ENCODE measurements around the gene LMF1. TPM values are rescaled to one million over a fixed set of nuclear protein-coding genes. Genes with fewer than 3 reads are reported as not detected.
"Not testable (repeated sequence)": the region's sequence is repeated elsewhere in the genome, so short reads cannot be mapped to it uniquely, and the experiment has no call there.

The LMF1 gene
- total RNA-seq, 2 experiments from 2014 or later: 9.5 to 12.2 TPM

GRCh38 chr16:894136-894535, 76.6 kb downstream of the LMF1 start:
- H3K4me1 Mint-ChIP-seq: no peaks in the 10 kb centered on the region
- peaks cover 3% of the 10 kb centered on the region for H3K36me3 Mint-ChIP-seq (ENCODE audit: low read depth)
- ChIA-PET POLR2A (no interaction called here), CTCF (no interaction called here)
- no peak overlapping the region for H3K27ac Mint-ChIP-seq
- no peak for DNase-seq
- H3K4me3 Mint-ChIP-seq: no peak overlapping the region
- intact Hi-C loops (cut with DNase I, micrococcal nuclease): no loop called here
- H3K9me3 Mint-ChIP-seq (ENCODE audit: low read depth): no peaks in the 10 kb centered on the region
- no peaks in the 10 kb centered on the region for H3K27me3 Mint-ChIP-seq
- no peak for ATAC-seq

- ChIA-PET POLR2A (no interaction called here), CTCF (no interaction called here)
- ATAC-seq (no peak), DNase-seq (peak; percentile 20)
- H3K4me3 Mint-ChIP-seq: no peak overlapping the region
- H3K9me3 Mint-ChIP-seq (ENCODE audit: low read depth): no peaks in the 10 kb centered on the region
- no peaks in the 10 kb centered on the region for H3K4me1 Mint-ChIP-seq
- no peak overlapping the region for H3K27ac Mint-ChIP-seq
- no peaks in the 10 kb centered on the region for H3K27me3 Mint-ChIP-seq
- intact Hi-C loops (cut with DNase I, micrococcal nuclease): no loop called here
- peaks cover 3% of the 10 kb centered on the region for H3K36me3 Mint-ChIP-seq (ENCODE audit: low read depth)
These were observed 77.4 kb downstream of the LMF1 start for GRCh38 chr16:893360-893759.

GRCh38 chr16:892536-893255, 78.1 kb downstream of the LMF1 start:
- intact Hi-C loops (cut with DNase I, micrococcal nuclease): no loop called here
- DNase-seq: no peak
- no peak overlapping the region for H3K4me3 Mint-ChIP-seq
- no peaks in the 10 kb centered on the region for H3K9me3 Mint-ChIP-seq (ENCODE audit: low read depth)
- H3K27ac Mint-ChIP-seq: no peak overlapping the region
- ATAC-seq: no peak
- peaks cover 3% of the 10 kb centered on the region for H3K36me3 Mint-ChIP-seq (ENCODE audit: low read depth)
- POLR2A ChIA-PET: no interaction called here
- no peaks in the 10 kb centered on the region for H3K4me1 Mint-ChIP-seq
- H3K27me3 Mint-ChIP-seq: no peaks in the 10 kb centered on the region
- CTCF ChIA-PET: no interaction called here

GRCh38 chr16:892006-892405, 78.8 kb downstream of the LMF1 start:
- ATAC-seq (no peak), DNase-seq (no peak)
- Mint-ChIP-seq H3K9me3 (ENCODE audit: low read depth) (no peaks in the 10 kb centered on the region), H3K36me3 (ENCODE audit: low read depth) (peaks cover 3% of the 10 kb centered on the region), H3K27ac (no peak overlapping the region), H3K27me3 (no peaks in the 10 kb centered on the region), H3K4me1 (no peaks in the 10 kb centered on the region), H3K4me3 (no peak overlapping the region)
- intact Hi-C loops (cut with DNase I, micrococcal nuclease): no loop called here
- CTCF ChIA-PET: no interaction called here
- POLR2A ChIA-PET: no interaction called here

GRCh38 chr16:891353-891740, 79.4 kb downstream of the LMF1 start:
- no peaks in the 10 kb centered on the region for H3K4me1 Mint-ChIP-seq
- no peak overlapping the region for H3K27ac Mint-ChIP-seq
- no peak overlapping the region for H3K4me3 Mint-ChIP-seq
- H3K36me3 Mint-ChIP-seq (ENCODE audit: low read depth): peaks cover 3% of the 10 kb centered on the region
- DNase-seq: no peak
- intact Hi-C loops (cut with DNase I, micrococcal nuclease): no loop called here
- ChIA-PET CTCF (no interaction called here), POLR2A (no interaction called here)
- H3K9me3 Mint-ChIP-seq (ENCODE audit: low read depth): no peaks in the 10 kb centered on the region
- ATAC-seq: no peak
- no peaks in the 10 kb centered on the region for H3K27me3 Mint-ChIP-seq

GRCh38 chr16:890716-891352, 80.0 kb downstream of the LMF1 start:
- Mint-ChIP-seq H3K27me3 (no peaks in the 10 kb centered on the region), H3K9me3 (ENCODE audit: low read depth) (peaks cover 3% of the 10 kb centered on the region), H3K4me3 (no peak overlapping the region), H3K27ac (no peak overlapping the region), H3K36me3 (ENCODE audit: low read depth) (peaks cover 3% of the 10 kb centered on the region), H3K4me1 (no peaks in the 10 kb centered on the region)
- DNase-seq (no peak), ATAC-seq (no peak)
- POLR2A ChIA-PET: no interaction called here
- intact Hi-C loops (cut with DNase I, micrococcal nuclease): no loop called here
- CTCF ChIA-PET: no interaction called here

GRCh38 chr16:890217-890616, 80.6 kb downstream of the LMF1 start:
- Mint-ChIP-seq H3K9me3 (ENCODE audit: low read depth) (peaks cover 4% of the 10 kb centered on the region), H3K4me1 (no peaks in the 10 kb centered on the region), H3K4me3 (no peak overlapping the region), H3K36me3 (ENCODE audit: low read depth) (peaks cover 3% of the 10 kb centered on the region), H3K27ac (no peak overlapping the region), H3K27me3 (no peaks in the 10 kb centered on the region)
- DNase-seq: no peak
- no peak for ATAC-seq
- intact Hi-C loops (cut with DNase I, micrococcal nuclease): no loop called here
- ChIA-PET POLR2A (no interaction called here), CTCF (no interaction called here)

- POLR2A ChIA-PET: no interaction called here
These were observed 81.2 kb downstream of the LMF1 start for GRCh38 chr16:889586-889985.

GRCh38 chr16:888901-889570, 81.7 kb downstream of the LMF1 start:
- intact Hi-C loops (cut with DNase I, micrococcal nuclease): no loop called here
- no peaks in the 10 kb centered on the region for H3K4me1 Mint-ChIP-seq
- no peak for DNase-seq
- ChIA-PET CTCF (no interaction called here), POLR2A (no interaction called here)
- peaks cover 4% of the 10 kb centered on the region for H3K9me3 Mint-ChIP-seq (ENCODE audit: low read depth)
- H3K4me3 Mint-ChIP-seq: no peak overlapping the region
- no peak overlapping the region for H3K27ac Mint-ChIP-seq
- H3K27me3 Mint-ChIP-seq: no peaks in the 10 kb centered on the region
- H3K36me3 Mint-ChIP-seq (ENCODE audit: low read depth): peaks cover 3% of the 10 kb centered on the region
- ATAC-seq: no peak

More at GRCh38 chr16:889586-889985, 81.2 kb downstream of the LMF1 start:
- intact Hi-C loops (cut with DNase I, micrococcal nuclease): no loop called here
- peaks cover 4% of the 10 kb centered on the region for H3K9me3 Mint-ChIP-seq (ENCODE audit: low read depth)
- DNase-seq: no peak
- no peak overlapping the region for H3K4me3 Mint-ChIP-seq
- no peak for ATAC-seq
- H3K36me3 Mint-ChIP-seq (ENCODE audit: low read depth): peaks cover 3% of the 10 kb centered on the region
- CTCF ChIA-PET: no interaction called here
- no peaks in the 10 kb centered on the region for H3K4me1 Mint-ChIP-seq
- no peak overlapping the region for H3K27ac Mint-ChIP-seq
- no peaks in the 10 kb centered on the region for H3K27me3 Mint-ChIP-seq

GRCh38 chr16:888456-888855, 82.3 kb downstream of the LMF1 start:
- DNase-seq; H3K27ac Mint-ChIP-seq; POLR2A ChIA-PET; intact Hi-C loops (cut with DNase I, micrococcal nuclease); H3K4me3 Mint-ChIP-seq; H3K36me3 Mint-ChIP-seq (ENCODE audit: low read depth); CTCF ChIA-PET; H3K4me1 Mint-ChIP-seq; ATAC-seq; H3K27me3 Mint-ChIP-seq; H3K9me3 Mint-ChIP-seq (ENCODE audit: low read depth): not testable (repeated sequence)

GRCh38 chr16:887846-888245, 82.9 kb downstream of the LMF1 start:
- POLR2A ChIA-PET: no interaction called here
- H3K36me3 Mint-ChIP-seq (ENCODE audit: low read depth): peaks cover 3% of the 10 kb centered on the region
- DNase-seq (no peak), ATAC-seq (no peak)
- no peak overlapping the region for H3K27ac Mint-ChIP-seq
- H3K4me3 Mint-ChIP-seq: no peak overlapping the region
- H3K9me3 Mint-ChIP-seq (ENCODE audit: low read depth): peaks cover 4% of the 10 kb centered on the region
- intact Hi-C loops (cut with DNase I, micrococcal nuclease): no loop called here
- no peaks in the 10 kb centered on the region for H3K27me3 Mint-ChIP-seq
- H3K4me1 Mint-ChIP-seq: no peaks in the 10 kb centered on the region
- CTCF ChIA-PET: no interaction called here
